Endothelial cell of umbilical vein (primary cell): ENCODE measurements around the gene VPS35L. TPM values are rescaled to one million over a fixed set of nuclear protein-coding genes. Genes with fewer than 3 reads are reported as not detected.

Experiments used
- BruUV-seq: library from RNA; stranded (reverse); fragments of 400-500 nt; replicated peaks from 2 replicates; lab custom pipeline; 2021; lab: Mats Ljungman, UMichigan
- CTCF ChIA-PET: fragments of 300-600, 350-600 bp; sonication (Branson Sonifier 250); formaldehyde crosslinking; loops from one replicate; lab custom pipeline; 2021; ENCODE audit warnings: antibody characterized with exemption, inconsistent platforms; lab: Charles Lee
- POLR2A ChIA-PET: fragments of 300-600, 350-600 bp; sonication (Branson Sonifier 250); formaldehyde crosslinking; loops from one replicate; lab custom pipeline; 2021; ENCODE audit warnings: antibody characterized with exemption, inconsistent platforms; lab: Charles Lee
- DNase-seq: peaks from one replicate; pipeline ENCODE4 v3.0.0-alpha.2; 2011; ENCODE audit warnings: low read depth, low spot score
- FAIRE-seq: peaks from 2 replicates; lab custom pipeline; 2011; peaks lifted over from hg19 to GRCh38; lab: Jason Lieb, UNC
- H2AFZ ChIP-seq: 2 replicates; pipeline ENCODE4 v1.6.0; 2012; ENCODE audit warnings: low read depth, low read length, control low read depth, inconsistent platforms
- H3K27ac ChIP-seq: 2 replicates; pipeline ENCODE4 v1.5.1; 2011; ENCODE audit warnings: low read depth, mild to moderate bottlenecking, control low read depth, low read length, moderate library complexity; ENCODE audit not compliant: insufficient read depth
- H3K27me3 ChIP-seq, 2 experiments: 2 replicates each; pipeline versions ENCODE4 v1.6.0 to v1.6.1; 2011; ENCODE audit warnings: low read length in 2 of 2, mixed read lengths in 1 of 2; ENCODE audit not compliant: control insufficient read depth in 2 of 2, insufficient read depth in 2 of 2
- H3K36me3 ChIP-seq, 2 experiments: 2 replicates in 1 of 2; 3 replicates in 1 of 2; pipeline ENCODE4 v1.5.1; 2011; ENCODE audit warnings: low read length in 2 of 2, mild to moderate bottlenecking in 1 of 2, moderate library complexity in 1 of 2; ENCODE audit not compliant: control insufficient read depth in 2 of 2, insufficient read depth in 2 of 2; ENCODE audit errors: extremely low read depth in 1 of 2
- H3K4me1 ChIP-seq: 3 replicates; pipeline ENCODE4 v1.5.1; 2011; ENCODE audit warnings: mild to moderate bottlenecking, low read length; ENCODE audit not compliant: control insufficient read depth, insufficient read depth; ENCODE audit errors: extremely low read depth
- H3K4me2 ChIP-seq: 2 replicates; pipeline ENCODE4 v1.6.1; 2011; ENCODE audit warnings: low read length, control low read depth, mixed read lengths; ENCODE audit not compliant: insufficient read depth
- H3K4me3 ChIP-seq, 3 experiments: fragments of 200-600 bp in 1 of 3; sonication (generic), shearing (Covaris generic) in 1 of 3; replicated peaks in 1 of 3; 2 replicates each; pipeline ENCODE4 v1.5.1; 2011 to 2016; ENCODE audit warnings: control low read depth in 3 of 3, low read length in 3 of 3, mild to moderate bottlenecking in 2 of 3, inconsistent platforms in 1 of 3, low read depth in 1 of 3, moderate library complexity in 1 of 3; ENCODE audit not compliant: insufficient read depth in 1 of 3
- H3K79me2 ChIP-seq: 2 replicates; pipeline ENCODE4 v1.6.0; 2012; ENCODE audit warnings: low read length, inconsistent platforms; ENCODE audit not compliant: control insufficient read depth, insufficient read depth
- H3K9ac ChIP-seq: replicated peaks from 2 replicates; pipeline ENCODE3; 2011; ENCODE audit warnings: low read length, control low read depth; ENCODE audit not compliant: insufficient read depth; ENCODE audit errors: extremely low read depth
- H3K9me1 ChIP-seq: replicated peaks from 3 replicates; pipeline ENCODE4 v1.6.0; 2011; ENCODE audit warnings: mild to moderate bottlenecking, low read length; ENCODE audit not compliant: control insufficient read depth, insufficient read depth; ENCODE audit errors: extremely low read depth
- H3K9me3 ChIP-seq: replicated peaks from 2 replicates; pipeline ENCODE4 v1.5.1; 2012; ENCODE audit warnings: low read length, inconsistent platforms; ENCODE audit not compliant: control insufficient read depth, insufficient read depth
- H4K20me1 ChIP-seq: replicated peaks from 2 replicates; pipeline ENCODE3; 2011; ENCODE audit warnings: mild to moderate bottlenecking, low read length; ENCODE audit not compliant: control insufficient read depth, insufficient read depth; ENCODE audit errors: extremely low read depth
- CTCF ChIP-seq, 2 donors: IDR thresholded peaks; 1 replicate in 1 of 2; 2 replicates in 1 of 2; pipeline ENCODE4 v1.5.1; 2011; ENCODE audit warnings: low read length in 2 of 2, mild to moderate bottlenecking in 2 of 2, moderate library complexity in 2 of 2, control low read depth in 1 of 2, inconsistent platforms in 1 of 2, low read depth in 1 of 2; ENCODE audit not compliant: insufficient read depth in 1 of 2; ENCODE audit errors: extremely low read depth in 1 of 2
- EZH2 ChIP-seq: IDR thresholded peaks from 2 replicates; pipeline ENCODE4 v1.6.1; 2012; ENCODE audit warnings: borderline replicate concordance, low read depth, mild to moderate bottlenecking, moderate library complexity, low read length, inconsistent platforms; ENCODE audit not compliant: severe bottlenecking
- FOS ChIP-seq: IDR thresholded peaks from 2 replicates; pipeline ENCODE4 v1.6.1; 2011; ENCODE audit warnings: mild to moderate bottlenecking, low read length, moderate library complexity, borderline replicate concordance; ENCODE audit not compliant: insufficient read depth
- GATA2 ChIP-seq: IDR thresholded peaks from 2 replicates; pipeline ENCODE4 v1.7.0; 2011; ENCODE audit warnings: low read depth, mild to moderate bottlenecking, moderate library complexity, mixed read lengths, low read length; ENCODE audit not compliant: insufficient read length, insufficient read depth
- JUN ChIP-seq: IDR thresholded peaks from 2 replicates; pipeline ENCODE4 v1.6.1; 2011; ENCODE audit warnings: borderline replicate concordance, low read depth; ENCODE audit not compliant: insufficient read length, insufficient read depth
- MAX ChIP-seq: IDR thresholded peaks from 2 replicates; pipeline ENCODE4 v1.6.1; 2011; ENCODE audit not compliant: insufficient read depth, insufficient read length
- MYC ChIP-seq: IDR thresholded peaks from one replicate; pipeline ENCODE4 v1.6.1; 2011; ENCODE audit warnings: mild to moderate bottlenecking, low read depth, low read length
- POLR2A ChIP-seq: IDR thresholded peaks from 2 replicates; pipeline ENCODE4 v1.6.1; 2012; ENCODE audit warnings: low read depth, mild to moderate bottlenecking, control low read depth, low read length
- POLR2AphosphoS5 ChIP-seq: IDR thresholded peaks from 2 replicates; pipeline ENCODE4 v1.6.1; 2012; ENCODE audit warnings: low read depth, mild to moderate bottlenecking, control low read depth, low read length, moderate library complexity; ENCODE audit not compliant: insufficient read depth
- dilution Hi-C: fragments of 300-500 bp; cut with MboI; formaldehyde crosslinking; loops from one replicate; pipeline ENCODE4 v1.15.0; 2019; ENCODE audit warnings: low sequenced_read_pairs; ENCODE audit not compliant: extremely low pct_ligation_motif_present
- intact Hi-C: fragments of 100-400 bp; cut with micrococcal nuclease; formaldehyde crosslinking; loops from one replicate; pipeline ENCODE4 v1.10.0; 2022
- polyA plus RNA-seq, 4 experiments: library from polyadenylated mRNA; depleted of rRNA in 3 of 4; stranded (reverse) in 3 of 4; unstranded in 1 of 4; fragments of >200 nt; gene quantifications; 2 replicates each; pipeline versions ENCODE4 v1.2.1 to v1.2.3, GENCODE V29; 2011 to 2012; ENCODE audit warnings: missing spikeins in 1 of 4
- total RNA-seq: library from RNA; stranded (reverse); gene quantifications from 2 replicates; pipeline ENCODE4 v1.2.3, GENCODE V29; 2021

Gene VPS35L
- total and polyA plus RNA-seq, 2 donors (not counting 3 experiments of a cell fraction or from before 2014, with no cell fraction given): 49.1 to 91.1 TPM

- CTCF ChIA-PET: interaction anchor here (1.2 to 2.0 kb wide), 5 partner anchors 11 to 54 kb away, joined by 3 to 11 read pairs (median 4); no protein-coding TSS in a partner anchor
- intact Hi-C loops: no loop called here
- no peaks in the 10 kb centered on the region for H4K20me1 ChIP-seq
- no TSS peak for BruUV-seq
- dilution Hi-C loops: no loop called here
- H3K4me2 ChIP-seq: no peak overlapping the region
- POLR2A ChIA-PET: no interaction called here
- H3K79me2 ChIP-seq: no peaks in the 10 kb centered on the region
- H2AFZ ChIP-seq: no peak overlapping the region
- no peak for DNase-seq
- H3K4me3 ChIP-seq: no peak overlapping the region
- TF ChIP-seq POLR2AphosphoS5: no peak
- no peak for TF ChIP-seq POLR2A
- TF ChIP-seq FOS: no peak
- TF ChIP-seq CTCF (IDR thresholded peaks at IDR 0.05; ENCODE audit: extremely low read depth in 1 of 2, insufficient read depth in 1 of 2, low read depth in 1 of 2, low read length in 2 of 2): no peak
- no peak for TF ChIP-seq JUN
- TF ChIP-seq GATA2: no peak
- no peak for TF ChIP-seq EZH2
- no peak for TF ChIP-seq MYC
- no peak for TF ChIP-seq MAX
- no peaks in the 10 kb centered on the region for H3K27me3 ChIP-seq
- no peaks in the 10 kb centered on the region for H3K9me1 ChIP-seq
- no peak overlapping the region for H3K27ac ChIP-seq
- H3K9ac ChIP-seq: no peak overlapping the region
- no peaks in the 10 kb centered on the region for H3K4me1 ChIP-seq
- peaks cover 5 to 9% of the 10 kb centered on the region in 2 experiments for H3K36me3 ChIP-seq
- FAIRE-seq: no peak
- no peaks in the 10 kb centered on the region for H3K9me3 ChIP-seq
These were observed 58.3 kb downstream of the VPS35L start for GRCh38 chr16:19613834-19614233.
